H1 (cell line): Measurements from ENCODE around the gene ADCY3. TPM values are rescaled to one million over a fixed set of nuclear protein-coding genes. Genes with fewer than 3 reads are reported as not detected.

Source experiments
- CTCF ChIA-PET: fragments of 300-600 bp; sonication (Branson Sonifier 250); formaldehyde crosslinking; loops from one replicate; lab custom pipeline; 2021; ENCODE audit not compliant: partially characterized antibody; lab: Charles Lee
- POLR2A ChIA-PET: fragments of 300-600 bp; sonication (Branson Sonifier 250); formaldehyde crosslinking; loops from one replicate; lab custom pipeline; 2021; ENCODE audit warnings: inconsistent platforms; ENCODE audit not compliant: partially characterized antibody; lab: Charles Lee
- DNase-seq, 2 experiments: peaks; one replicate each; pipeline versions ENCODE4 v3.0.0 to v3.0.0-alpha.2; 2010 to 2022; ENCODE audit warnings: low spot score in 2 of 2, low read depth in 1 of 2, mixed read lengths in 1 of 2
- FAIRE-seq: peaks from 2 replicates; lab custom pipeline; 2011; peaks lifted over from hg19 to GRCh38; lab: Jason Lieb, UNC
- H2AFZ ChIP-seq: 2 replicates; pipeline ENCODE4 v1.8.1; 2012; ENCODE audit warnings: low read length, inconsistent platforms
- H2AK5ac ChIP-seq: 2 replicates; pipeline ENCODE4 v1.6.1; 2013; ENCODE audit warnings: low read depth, low read length
- H2BK120ac ChIP-seq: replicated peaks from 2 replicates; pipeline ENCODE3; 2013; ENCODE audit warnings: low read depth, low read length, inconsistent platforms
- H2BK12ac ChIP-seq: 2 replicates; pipeline ENCODE4 v1.6.1; 2013; ENCODE audit warnings: low read depth, low read length
- H2BK15ac ChIP-seq: 2 replicates; pipeline ENCODE4 v1.6.1; 2013; ENCODE audit warnings: low read length
- H2BK20ac ChIP-seq: 2 replicates; pipeline ENCODE4 v1.6.1; 2013; ENCODE audit warnings: low read length
- H2BK5ac ChIP-seq: 2 replicates; pipeline ENCODE4 v1.6.1; 2013; ENCODE audit warnings: low read depth, low read length
- H3K14ac ChIP-seq: 2 replicates; pipeline ENCODE4 v1.6.1; 2013; ENCODE audit warnings: inconsistent platforms; ENCODE audit not compliant: insufficient read length
- H3K18ac ChIP-seq: 2 replicates; pipeline ENCODE4 v1.6.1; 2013; ENCODE audit warnings: low read length; ENCODE audit errors: extremely low read depth
- H3K23ac ChIP-seq: 2 replicates; pipeline ENCODE4 v1.6.1; 2013; ENCODE audit warnings: inconsistent platforms; ENCODE audit not compliant: insufficient read length
- H3K23me2 ChIP-seq: 2 replicates; pipeline ENCODE4 v1.6.1; 2013; ENCODE audit warnings: low read depth, low read length
- H3K27ac ChIP-seq: 2 replicates; pipeline ENCODE4 v1.6.1; 2011; ENCODE audit warnings: low read depth, low read length, inconsistent platforms
- H3K27me3 ChIP-seq, 4 experiments: replicated peaks in 1 of 4; 1 replicate in 1 of 4; 2 replicates in 3 of 4; pipeline versions ENCODE4 v1.6.1 to v1.8.1; 2011 to 2013; ENCODE audit warnings: low read length in 3 of 4, mild to moderate bottlenecking in 3 of 4, inconsistent platforms in 2 of 4, mixed read lengths in 2 of 4, moderate library complexity in 1 of 4; ENCODE audit not compliant: control insufficient read depth in 3 of 4, insufficient read depth in 3 of 4; ENCODE audit errors: extremely low read depth in 1 of 4
- H3K36me3 ChIP-seq, 4 experiments: 2 replicates each; pipeline versions ENCODE4 v1.6.1 to v1.8.1; 2011 to 2013; ENCODE audit warnings: mild to moderate bottlenecking in 4 of 4, low read length in 3 of 4, moderate library complexity in 2 of 4, control low read depth in 1 of 4, inconsistent platforms in 1 of 4; ENCODE audit not compliant: insufficient read depth in 4 of 4, control insufficient read depth in 2 of 4
- H3K4ac ChIP-seq: replicated peaks from 2 replicates; pipeline ENCODE3; 2013; ENCODE audit warnings: low read length, low read depth, mixed read lengths, inconsistent platforms; ENCODE audit not compliant: insufficient read length
- H3K4me1 ChIP-seq, 4 experiments: replicated peaks in 1 of 4; 1 replicate in 1 of 4; 2 replicates in 3 of 4; pipeline versions ENCODE4 v1.6.1 to v1.8.1; 2011 to 2013; ENCODE audit warnings: low read length in 3 of 4, inconsistent platforms in 2 of 4, mixed read lengths in 1 of 4; ENCODE audit not compliant: insufficient read depth in 4 of 4, control insufficient read depth in 3 of 4
- H3K4me2 ChIP-seq, 2 experiments: 2 replicates each; pipeline versions ENCODE4 v1.6.1 to v1.8.1; 2011 to 2013; ENCODE audit warnings: low read depth in 2 of 2, low read length in 2 of 2, control low read depth in 1 of 2, inconsistent platforms in 1 of 2, mild to moderate bottlenecking in 1 of 2; ENCODE audit not compliant: insufficient read depth in 1 of 2
- H3K4me3 ChIP-seq, 4 experiments: fragments of 200-600, 300-600 bp in 1 of 4; sonication (generic), shearing (Covaris generic), sonication (Bioruptor Twin) in 1 of 4; 2 replicates each; pipeline versions ENCODE4 v1.5.1 to v1.8.1; 2011 to 2016; ENCODE audit warnings: low read length in 4 of 4, low read depth in 3 of 4, control low read depth in 2 of 4, inconsistent platforms in 2 of 4, mild to moderate bottlenecking in 2 of 4, mixed read lengths in 1 of 4, moderate library complexity in 1 of 4; ENCODE audit not compliant: insufficient read depth in 2 of 4; ENCODE audit errors: extremely low read depth in 1 of 4
- H3K56ac ChIP-seq: replicated peaks from 2 replicates; pipeline ENCODE3; 2013; ENCODE audit warnings: low read depth, mild to moderate bottlenecking, mixed read lengths, low read length, inconsistent platforms; ENCODE audit not compliant: insufficient read length
- H3K79me1 ChIP-seq: 2 replicates; pipeline ENCODE4 v1.6.1; 2013; ENCODE audit warnings: low read depth, low read length, control low read depth
- H3K79me2 ChIP-seq, 2 experiments: 2 replicates each; pipeline versions ENCODE4 v1.6.1 to v1.8.1; 2012 to 2013; ENCODE audit warnings: low read length in 2 of 2, mild to moderate bottlenecking in 2 of 2, inconsistent platforms in 1 of 2; ENCODE audit not compliant: insufficient read depth in 2 of 2, control insufficient read depth in 1 of 2
- H3K9ac ChIP-seq, 4 experiments: replicated peaks in 1 of 4; 1 replicate in 1 of 4; 2 replicates in 3 of 4; pipeline versions ENCODE4 v1.6.1 to v1.8.1; 2011 to 2013; ENCODE audit warnings: low read depth in 3 of 4, low read length in 3 of 4, control low read depth in 2 of 4, mild to moderate bottlenecking in 2 of 4, moderate library complexity in 2 of 4, inconsistent platforms in 1 of 4; ENCODE audit errors: extremely low read depth in 1 of 4
- H3K9me3 ChIP-seq, 2 experiments: 2 replicates each; pipeline versions ENCODE4 v1.6.1 to v1.8.1; 2012 to 2013; ENCODE audit warnings: mild to moderate bottlenecking in 2 of 2, moderate library complexity in 2 of 2, control low read depth in 1 of 2, inconsistent platforms in 1 of 2, low read depth in 1 of 2, low read length in 1 of 2, mixed read lengths in 1 of 2; ENCODE audit not compliant: insufficient read depth in 2 of 2
- H4K20me1 ChIP-seq, 2 experiments: replicated peaks in 1 of 2; 2 replicates each; pipeline versions ENCODE3 to v1.8.1; 2011 to 2013; ENCODE audit warnings: inconsistent platforms in 2 of 2, low read length in 2 of 2, mild to moderate bottlenecking in 1 of 2; ENCODE audit not compliant: insufficient read depth in 2 of 2, control insufficient read depth in 1 of 2
- H4K5ac ChIP-seq: 2 replicates; pipeline ENCODE4 v1.6.1; 2013; ENCODE audit warnings: low read length, low read depth, mixed read lengths, inconsistent platforms; ENCODE audit not compliant: insufficient read length
- H4K8ac ChIP-seq: 2 replicates; pipeline ENCODE4 v1.8.0; 2013; ENCODE audit warnings: mild to moderate bottlenecking, moderate library complexity, low read length, inconsistent platforms; ENCODE audit not compliant: insufficient read depth; ENCODE audit errors: extremely low read depth
- H4K91ac ChIP-seq: replicated peaks from 2 replicates; pipeline ENCODE3; 2013; ENCODE audit warnings: low read length, mixed read lengths, inconsistent platforms; ENCODE audit not compliant: insufficient read length
- JUND ChIP-seq: IDR thresholded peaks from 2 replicates; pipeline ENCODE4 v1.6.1; 2011; ENCODE audit warnings: mild to moderate bottlenecking, improper control_type of control experiment, low read length
- KDM5A ChIP-seq: fragments of 200-600 bp; IDR thresholded peaks from 2 replicates; pipeline ENCODE4 v1.7.1; 2012; ENCODE audit warnings: mild to moderate bottlenecking, low read length, inconsistent platforms, mixed read lengths
- POU5F1 ChIP-seq: IDR thresholded peaks from 2 replicates; pipeline ENCODE4 v1.6.1; 2011; ENCODE audit warnings: low read depth, mild to moderate bottlenecking, low read length, moderate library complexity
- RFX5 ChIP-seq: IDR thresholded peaks from 2 replicates; pipeline ENCODE4 v1.6.1; 2011; ENCODE audit warnings: low read depth, low read length, improper control_type of control experiment, borderline replicate concordance
- RXRA ChIP-seq: IDR thresholded peaks from 2 replicates; pipeline ENCODE4 v1.6.1; 2011; ENCODE audit warnings: low read depth, mild to moderate bottlenecking, low read length, moderate library complexity; ENCODE audit not compliant: insufficient read depth
- SP4 ChIP-seq: IDR thresholded peaks from 2 replicates; pipeline ENCODE4 v1.6.1; 2012; ENCODE audit warnings: low read length, inconsistent platforms
- SUZ12 ChIP-seq: fragments of 200-600 bp; sonication (generic); IDR thresholded peaks from 2 replicates; pipeline ENCODE4 v1.6.1; 2012; ENCODE audit warnings: mild to moderate bottlenecking, inconsistent platforms, low read length, moderate library complexity, mixed read lengths
- YY1 ChIP-seq: IDR thresholded peaks from 2 replicates; pipeline ENCODE4 v1.6.1; 2011; ENCODE audit warnings: low read depth, mild to moderate bottlenecking, low read length
- WGBS, 2 experiments: shearing (Covaris generic) in 1 of 2; methylation state at CpG; one replicate each; pipeline versions ENCODE4 v1.1.6 to v1.1.7; 2013 to 2015; ENCODE audit warnings: low lambda C conversion rate in 2 of 2, mixed read lengths in 2 of 2, inconsistent platforms in 1 of 2, low coverage in 1 of 2, missing lambda C conversion rate in 1 of 2; ENCODE audit not compliant: insufficient replicate concordance in 2 of 2, insufficient coverage in 1 of 2, insufficient read length in 1 of 2; ENCODE audit errors: extremely low coverage in 1 of 2, missing lambda C conversion rate in 1 of 2; 5-methylcytosine and 5-hydroxymethylcytosine counted together
- polyA plus RNA-seq, 7 experiments: library from polyadenylated mRNA; depleted of rRNA in 3 of 7; stranded (reverse) in 5 of 7; unstranded in 2 of 7; fragments of >200 nt in 5 of 7; fragments of 200-250 nt in 2 of 7; gene quantifications; 1 replicate in 5 of 7; 2 replicates in 1 of 7; 4 replicates in 1 of 7; pipeline versions ENCODE4 v1.2.1 to v1.2.3, GENCODE V29; 2011 to 2013; ENCODE audit warnings: missing spikeins in 2 of 7, mixed read lengths in 2 of 7
- total RNA-seq: library from RNA; stranded (reverse); fragmentation: NEBNext Ultra II Directional; extraction: Animal tissue kit (Norgen Biotek cat#: 25700); gene quantifications from 2 replicates; pipeline ENCODE4 v1.2.1, GENCODE V29; 2021

The ADCY3 gene
- total and polyA plus RNA-seq, 2 of the 8 experiments (the other 6 are each of a cell fraction or from before 2014, with no cell fraction given), result 45.1 to 52.9 TPM

GRCh38 chr2:24815171-24815570, 104.9 kb downstream of the ADCY3 start:
- FAIRE-seq (no peak), DNase-seq (peak in 1 of 2 experiments; percentile 8)
- Histone ChIP-seq H3K4me2 (no peak overlapping the region), H4K8ac (no peak overlapping the region), H2AFZ (no peak overlapping the region), H3K4me3 (no peak overlapping the region), H2BK15ac (no peak overlapping the region), H3K56ac (no peak overlapping the region), H4K20me1 (peaks cover 12 to 14% of the 10 kb centered on the region in 2 experiments), H2AK5ac (no peak overlapping the region), H3K9me3 (no peaks in the 10 kb centered on the region), H2BK5ac (no peak overlapping the region), H2BK12ac (no peak overlapping the region), H3K36me3 (peaks cover 22 to 61% (median 44%) of the 10 kb centered on the region in 4 experiments), H2BK20ac (no peak overlapping the region), H4K91ac (no peak overlapping the region), H2BK120ac (no peak overlapping the region), H3K23ac (no peak overlapping the region), H3K4ac (no peak overlapping the region), H3K79me2 (peaks cover 0 to 44% of the 10 kb centered on the region in 2 experiments; a peak in 3 of 4 replicates), H3K4me1 (no peaks in the 10 kb centered on the region; a peak in 1 of 7 replicates), H3K27me3 (no peaks in the 10 kb centered on the region), H3K27ac (no peak overlapping the region), H3K79me1 (0 out of 2 replicates have a peak, but pooled peaks cover 9% of the 10 kb centered on the region), H4K5ac (no peak overlapping the region), H3K9ac (no peak overlapping the region), H3K23me2 (no peaks in the 10 kb centered on the region), H3K18ac (no peak overlapping the region), H3K14ac (no peak overlapping the region)
- ChIA-PET CTCF (interaction anchor here (1.1 to 3.0 kb wide), 7 partner anchors 9 to 406 kb away, joined by 3 to 8 read pairs (median 4); no protein-coding TSS in a partner anchor), POLR2A (interaction anchor here (0.7 to 1.0 kb wide), 2 partner anchors 8 to 11 kb away, joined by 3 read pairs; no protein-coding TSS in a partner anchor)
- 98% methylated on average over 4 of the region's 4 CpGs; no CpG with 5 or more reads in 1 of the 2 experiments for WGBS, 2 experiments
- TF ChIP-seq RXRA (no peak), YY1 (no peak), KDM5A (no peak), POU5F1 (no peak), JUND (no peak), SP4 (no peak), RFX5 (no peak), SUZ12 (no peak)
